H1 (cell line): ENCODE measurements around the gene ADNP. TPM values are rescaled to one million over a fixed set of nuclear protein-coding genes. Genes with fewer than 3 reads are reported as not detected.

Experiments used
- EP300 ChIP-seq, 2 experiments: IDR thresholded peaks; 1 replicate in 1 of 2; 2 replicates in 1 of 2; pipeline ENCODE4 v1.6.1; 2011 to 2012; ENCODE audit warnings: low read depth in 2 of 2, low read length in 2 of 2, mild to moderate bottlenecking in 2 of 2, borderline replicate concordance in 1 of 2, inconsistent platforms in 1 of 2, moderate library complexity in 1 of 2
- NRF1 ChIP-seq: IDR thresholded peaks from 2 replicates; pipeline ENCODE4 v1.6.1; 2011; ENCODE audit warnings: mild to moderate bottlenecking, low read depth, low read length, improper control_type of control experiment
- SP4 ChIP-seq: IDR thresholded peaks from 2 replicates; pipeline ENCODE4 v1.6.1; 2012; ENCODE audit warnings: low read length, inconsistent platforms
- polyA plus RNA-seq, 7 experiments: library from polyadenylated mRNA; depleted of rRNA in 3 of 7; stranded (reverse) in 5 of 7; unstranded in 2 of 7; fragments of >200 nt in 5 of 7; fragments of 200-250 nt in 2 of 7; gene quantifications; 1 replicate in 5 of 7; 2 replicates in 1 of 7; 4 replicates in 1 of 7; pipeline versions ENCODE4 v1.2.1 to v1.2.3, GENCODE V29; 2011 to 2013; ENCODE audit warnings: missing spikeins in 2 of 7, mixed read lengths in 2 of 7
- total RNA-seq: library from RNA; stranded (reverse); fragmentation: NEBNext Ultra II Directional; extraction: Animal tissue kit (Norgen Biotek cat#: 25700); gene quantifications from 2 replicates; pipeline ENCODE4 v1.2.1, GENCODE V29; 2021
- TF ChIP-seq, protein P1 (sequence below): fragments of 300-600 bp; sonication (generic); IDR thresholded peaks from 2 replicates; pipeline ENCODE4 v1.7.1; 2012; ENCODE audit warnings: low read length, moderate library complexity, mild to moderate bottlenecking, inconsistent platforms; ENCODE audit not compliant: insufficient replicate concordance
- TF ChIP-seq, protein P2 (sequence below), 3 experiments: IDR thresholded peaks; 1 replicate in 2 of 3; 2 replicates in 1 of 3; pipeline versions ENCODE4 v1.5.1 to v1.6.1; 2011; ENCODE audit warnings: low read length in 3 of 3, mild to moderate bottlenecking in 3 of 3, inconsistent platforms in 2 of 3, low read depth in 1 of 3, moderate library complexity in 1 of 3; ENCODE audit not compliant: insufficient read depth in 1 of 3; ENCODE audit errors: control extremely low read depth in 1 of 3

Gene ADNP
- total and polyA plus RNA-seq, 2 of the 8 experiments (the other 6 are each of a cell fraction or from before 2014, with no cell fraction given) = 31.6 to 123 TPM

GRCh38 chr20:50848846-50849673, 82.2 kb downstream of the ADNP start (continued):
- TF ChIP-seq, protein P1, sequence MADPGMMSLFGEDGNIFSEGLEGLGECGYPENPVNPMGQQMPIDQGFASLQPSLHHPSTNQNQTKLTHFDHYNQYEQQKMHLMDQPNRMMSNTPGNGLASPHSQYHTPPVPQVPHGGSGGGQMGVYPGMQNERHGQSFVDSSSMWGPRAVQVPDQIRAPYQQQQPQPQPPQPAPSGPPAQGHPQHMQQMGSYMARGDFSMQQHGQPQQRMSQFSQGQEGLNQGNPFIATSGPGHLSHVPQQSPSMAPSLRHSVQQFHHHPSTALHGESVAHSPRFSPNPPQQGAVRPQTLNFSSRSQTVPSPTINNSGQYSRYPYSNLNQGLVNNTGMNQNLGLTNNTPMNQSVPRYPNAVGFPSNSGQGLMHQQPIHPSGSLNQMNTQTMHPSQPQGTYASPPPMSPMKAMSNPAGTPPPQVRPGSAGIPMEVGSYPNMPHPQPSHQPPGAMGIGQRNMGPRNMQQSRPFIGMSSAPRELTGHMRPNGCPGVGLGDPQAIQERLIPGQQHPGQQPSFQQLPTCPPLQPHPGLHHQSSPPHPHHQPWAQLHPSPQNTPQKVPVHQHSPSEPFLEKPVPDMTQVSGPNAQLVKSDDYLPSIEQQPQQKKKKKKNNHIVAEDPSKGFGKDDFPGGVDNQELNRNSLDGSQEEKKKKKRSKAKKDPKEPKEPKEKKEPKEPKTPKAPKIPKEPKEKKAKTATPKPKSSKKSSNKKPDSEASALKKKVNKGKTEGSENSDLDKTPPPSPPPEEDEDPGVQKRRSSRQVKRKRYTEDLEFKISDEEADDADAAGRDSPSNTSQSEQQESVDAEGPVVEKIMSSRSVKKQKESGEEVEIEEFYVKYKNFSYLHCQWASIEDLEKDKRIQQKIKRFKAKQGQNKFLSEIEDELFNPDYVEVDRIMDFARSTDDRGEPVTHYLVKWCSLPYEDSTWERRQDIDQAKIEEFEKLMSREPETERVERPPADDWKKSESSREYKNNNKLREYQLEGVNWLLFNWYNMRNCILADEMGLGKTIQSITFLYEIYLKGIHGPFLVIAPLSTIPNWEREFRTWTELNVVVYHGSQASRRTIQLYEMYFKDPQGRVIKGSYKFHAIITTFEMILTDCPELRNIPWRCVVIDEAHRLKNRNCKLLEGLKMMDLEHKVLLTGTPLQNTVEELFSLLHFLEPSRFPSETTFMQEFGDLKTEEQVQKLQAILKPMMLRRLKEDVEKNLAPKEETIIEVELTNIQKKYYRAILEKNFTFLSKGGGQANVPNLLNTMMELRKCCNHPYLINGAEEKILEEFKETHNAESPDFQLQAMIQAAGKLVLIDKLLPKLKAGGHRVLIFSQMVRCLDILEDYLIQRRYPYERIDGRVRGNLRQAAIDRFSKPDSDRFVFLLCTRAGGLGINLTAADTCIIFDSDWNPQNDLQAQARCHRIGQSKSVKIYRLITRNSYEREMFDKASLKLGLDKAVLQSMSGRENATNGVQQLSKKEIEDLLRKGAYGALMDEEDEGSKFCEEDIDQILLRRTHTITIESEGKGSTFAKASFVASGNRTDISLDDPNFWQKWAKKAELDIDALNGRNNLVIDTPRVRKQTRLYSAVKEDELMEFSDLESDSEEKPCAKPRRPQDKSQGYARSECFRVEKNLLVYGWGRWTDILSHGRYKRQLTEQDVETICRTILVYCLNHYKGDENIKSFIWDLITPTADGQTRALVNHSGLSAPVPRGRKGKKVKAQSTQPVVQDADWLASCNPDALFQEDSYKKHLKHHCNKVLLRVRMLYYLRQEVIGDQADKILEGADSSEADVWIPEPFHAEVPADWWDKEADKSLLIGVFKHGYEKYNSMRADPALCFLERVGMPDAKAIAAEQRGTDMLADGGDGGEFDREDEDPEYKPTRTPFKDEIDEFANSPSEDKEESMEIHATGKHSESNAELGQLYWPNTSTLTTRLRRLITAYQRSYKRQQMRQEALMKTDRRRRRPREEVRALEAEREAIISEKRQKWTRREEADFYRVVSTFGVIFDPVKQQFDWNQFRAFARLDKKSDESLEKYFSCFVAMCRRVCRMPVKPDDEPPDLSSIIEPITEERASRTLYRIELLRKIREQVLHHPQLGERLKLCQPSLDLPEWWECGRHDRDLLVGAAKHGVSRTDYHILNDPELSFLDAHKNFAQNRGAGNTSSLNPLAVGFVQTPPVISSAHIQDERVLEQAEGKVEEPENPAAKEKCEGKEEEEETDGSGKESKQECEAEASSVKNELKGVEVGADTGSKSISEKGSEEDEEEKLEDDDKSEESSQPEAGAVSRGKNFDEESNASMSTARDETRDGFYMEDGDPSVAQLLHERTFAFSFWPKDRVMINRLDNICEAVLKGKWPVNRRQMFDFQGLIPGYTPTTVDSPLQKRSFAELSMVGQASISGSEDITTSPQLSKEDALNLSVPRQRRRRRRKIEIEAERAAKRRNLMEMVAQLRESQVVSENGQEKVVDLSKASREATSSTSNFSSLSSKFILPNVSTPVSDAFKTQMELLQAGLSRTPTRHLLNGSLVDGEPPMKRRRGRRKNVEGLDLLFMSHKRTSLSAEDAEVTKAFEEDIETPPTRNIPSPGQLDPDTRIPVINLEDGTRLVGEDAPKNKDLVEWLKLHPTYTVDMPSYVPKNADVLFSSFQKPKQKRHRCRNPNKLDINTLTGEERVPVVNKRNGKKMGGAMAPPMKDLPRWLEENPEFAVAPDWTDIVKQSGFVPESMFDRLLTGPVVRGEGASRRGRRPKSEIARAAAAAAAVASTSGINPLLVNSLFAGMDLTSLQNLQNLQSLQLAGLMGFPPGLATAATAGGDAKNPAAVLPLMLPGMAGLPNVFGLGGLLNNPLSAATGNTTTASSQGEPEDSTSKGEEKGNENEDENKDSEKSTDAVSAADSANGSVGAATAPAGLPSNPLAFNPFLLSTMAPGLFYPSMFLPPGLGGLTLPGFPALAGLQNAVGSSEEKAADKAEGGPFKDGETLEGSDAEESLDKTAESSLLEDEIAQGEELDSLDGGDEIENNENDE = no peak
- TF ChIP-seq SP4 (no peak), NRF1 (no peak), EP300 (IDR thresholded peaks at IDR 0.05; ENCODE audit: borderline replicate concordance in 1 of 2, low read depth in 2 of 2, low read length in 2 of 2) (no peak)
- TF ChIP-seq, protein P2, sequence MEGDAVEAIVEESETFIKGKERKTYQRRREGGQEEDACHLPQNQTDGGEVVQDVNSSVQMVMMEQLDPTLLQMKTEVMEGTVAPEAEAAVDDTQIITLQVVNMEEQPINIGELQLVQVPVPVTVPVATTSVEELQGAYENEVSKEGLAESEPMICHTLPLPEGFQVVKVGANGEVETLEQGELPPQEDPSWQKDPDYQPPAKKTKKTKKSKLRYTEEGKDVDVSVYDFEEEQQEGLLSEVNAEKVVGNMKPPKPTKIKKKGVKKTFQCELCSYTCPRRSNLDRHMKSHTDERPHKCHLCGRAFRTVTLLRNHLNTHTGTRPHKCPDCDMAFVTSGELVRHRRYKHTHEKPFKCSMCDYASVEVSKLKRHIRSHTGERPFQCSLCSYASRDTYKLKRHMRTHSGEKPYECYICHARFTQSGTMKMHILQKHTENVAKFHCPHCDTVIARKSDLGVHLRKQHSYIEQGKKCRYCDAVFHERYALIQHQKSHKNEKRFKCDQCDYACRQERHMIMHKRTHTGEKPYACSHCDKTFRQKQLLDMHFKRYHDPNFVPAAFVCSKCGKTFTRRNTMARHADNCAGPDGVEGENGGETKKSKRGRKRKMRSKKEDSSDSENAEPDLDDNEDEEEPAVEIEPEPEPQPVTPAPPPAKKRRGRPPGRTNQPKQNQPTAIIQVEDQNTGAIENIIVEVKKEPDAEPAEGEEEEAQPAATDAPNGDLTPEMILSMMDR (IDR thresholded peaks at IDR 0.05; ENCODE audit: control extremely low read depth in 1 of 3, insufficient read depth in 1 of 3, low read depth in 1 of 3, low read length in 3 of 3) = no peak
